ENCODE measurements around the gene NOP9.

Gene NOP9

GRCh38 chr14:24330973-24331674, 31.5 kb downstream of the NOP9 start:
- TF ChIP-seq TEAD4 (IDR thresholded peaks at IDR 0.05) (no peak), MAX (IDR thresholded peaks at IDR 0.05) (no peak)

- no peak for TF ChIP-seq NFIC (IDR thresholded peaks at IDR 0.05)
- no peak for TF ChIP-seq YY1 (IDR thresholded peaks at IDR 0.05; ENCODE audit: low read depth)
- TF ChIP-seq REST (IDR thresholded peaks at IDR 0.05; ENCODE audit: low read depth) = no peak
- no peak for TF ChIP-seq USF1 (IDR thresholded peaks at IDR 0.05)
- TF ChIP-seq FOXM1 (IDR thresholded peaks at IDR 0.05; ENCODE audit: borderline replicate concordance, low read depth) = no peak
- TF ChIP-seq CREB1 (IDR thresholded peaks at IDR 0.05; ENCODE audit: low read depth) = no peak
- no peak for TF ChIP-seq ZBTB7A (IDR thresholded peaks at IDR 0.05; ENCODE audit: low read depth)
- TF ChIP-seq RAD21 (IDR thresholded peaks at IDR 0.05; ENCODE audit: low read depth) = no peak
- TF ChIP-seq EGR1 (IDR thresholded peaks at IDR 0.05) = no peak
- TF ChIP-seq TAF1 (IDR thresholded peaks at IDR 0.05; ENCODE audit: low read depth) = no peak
- TF ChIP-seq CEBPB (IDR thresholded peaks at IDR 0.05) = no peak
- TF ChIP-seq TCF12 (IDR thresholded peaks at IDR 0.05; ENCODE audit: low read depth) = no peak
Observed at GRCh38 chr14:24331731-24332267, 32.1 kb downstream of the NOP9 start.

- TF ChIP-seq USF1 (IDR thresholded peaks at IDR 0.05) (no peak), EP300 (IDR thresholded peaks at IDR 0.05; ENCODE audit: borderline replicate concordance) (no peak), RAD21 (IDR thresholded peaks at IDR 0.05; ENCODE audit: low read depth) (peak; percentile 51), TAF1 (IDR thresholded peaks at IDR 0.05; ENCODE audit: low read depth) (no peak), ZBTB7A (IDR thresholded peaks at IDR 0.05; ENCODE audit: low read depth) (no peak), FOXM1 (IDR thresholded peaks at IDR 0.05; ENCODE audit: borderline replicate concordance, low read depth) (no peak), REST (IDR thresholded peaks at IDR 0.05; ENCODE audit: low read depth) (no peak), TCF12 (IDR thresholded peaks at IDR 0.05; ENCODE audit: low read depth) (no peak), TEAD4 (IDR thresholded peaks at IDR 0.05) (no peak), MAX (IDR thresholded peaks at IDR 0.05) (peak; percentile 95), NFIC (IDR thresholded peaks at IDR 0.05) (no peak), CREB1 (IDR thresholded peaks at IDR 0.05; ENCODE audit: low read depth) (no peak), YY1 (IDR thresholded peaks at IDR 0.05; ENCODE audit: low read depth) (no peak), EGR1 (IDR thresholded peaks at IDR 0.05) (no peak), CEBPB (IDR thresholded peaks at IDR 0.05) (0 out of 2 replicates have a peak, but pooled peaks have one; percentile 42)
Observed at GRCh38 chr14:24332268-24332993, 32.8 kb downstream of the NOP9 start.

- TF ChIP-seq CEBPB (IDR thresholded peaks at IDR 0.05) (no peak), REST (IDR thresholded peaks at IDR 0.05; ENCODE audit: low read depth) (no peak), MAX (IDR thresholded peaks at IDR 0.05) (no peak), CREB1 (IDR thresholded peaks at IDR 0.05; ENCODE audit: low read depth) (no peak), TCF12 (IDR thresholded peaks at IDR 0.05; ENCODE audit: low read depth) (no peak), FOXM1 (IDR thresholded peaks at IDR 0.05; ENCODE audit: borderline replicate concordance, low read depth) (no peak), RAD21 (IDR thresholded peaks at IDR 0.05; ENCODE audit: low read depth) (no peak), ZBTB7A (IDR thresholded peaks at IDR 0.05; ENCODE audit: low read depth) (no peak), EP300 (IDR thresholded peaks at IDR 0.05; ENCODE audit: borderline replicate concordance) (no peak), TAF1 (IDR thresholded peaks at IDR 0.05; ENCODE audit: low read depth) (no peak), TEAD4 (IDR thresholded peaks at IDR 0.05) (no peak), USF1 (IDR thresholded peaks at IDR 0.05) (no peak), NFIC (IDR thresholded peaks at IDR 0.05) (no peak)
Observed at GRCh38 chr14:24334431-24335291, 35.0 kb downstream of the NOP9 start, which contains the start of gene ADCY4. TSS of gene ADCY4 (minus strand) at chr14:24335071. CDS start at chr14:24334652, 419 bp downstream.
